WTC11 (cell line): ENCODE measurements around the gene IRX2.

Experiments used
- CTCF ChIP-seq: fragments of 200-600 bp; IDR thresholded peaks from 2 replicates; pipeline ENCODE4 v1.8.0; 2022; ENCODE audit warnings: antibody characterized with exemption
- E2F4 ChIP-seq: sonication (generic); formaldehyde crosslinking; IDR thresholded peaks from 2 replicates; pipeline ENCODE4 v1.8.1; 2022; ENCODE audit warnings: low read depth, mild to moderate bottlenecking, moderate library complexity, missing genetic modification reagents, borderline replicate concordance
- JAZF1 ChIP-seq: fragments of 250-450 bp; sonication (Bioruptor Pico); IDR thresholded peaks from 2 replicates; pipeline ENCODE4 v1.9.0; 2021; ENCODE audit warnings: moderate library complexity, mild to moderate bottlenecking, inconsistent platforms
- MAX ChIP-seq: sonication (generic); formaldehyde crosslinking; IDR thresholded peaks from 2 replicates; pipeline ENCODE4 v1.8.0; 2022; ENCODE audit warnings: mild to moderate bottlenecking, missing genetic modification reagents
- STAT6 ChIP-seq: sonication (generic); formaldehyde crosslinking; conservative IDR thresholded peaks from 2 replicates; pipeline ENCODE4 v1.8.1; 2023; ENCODE audit warnings: mild to moderate bottlenecking, low read depth, missing genetic modification reagents, moderate library complexity
- ZNF281 ChIP-seq: sonication (generic); formaldehyde crosslinking; IDR thresholded peaks from 2 replicates; pipeline ENCODE4 v1.8.0; 2023; ENCODE audit warnings: mild to moderate bottlenecking, missing genetic modification reagents

GRCh38 chr5:2705861-2706260 lies 45.6 kb downstream of the IRX2 start:
- no peak for TF ChIP-seq CTCF
- no peak for TF ChIP-seq JAZF1 (CRISPR knock-in tag)
- TF ChIP-seq STAT6 = no peak
- no peak for TF ChIP-seq E2F4 (CRISPR knock-in tag)
- no peak for TF ChIP-seq ZNF281 (CRISPR knock-in tag)
- TF ChIP-seq MAX = no peak
